Germinal center (tissue), 1 donor: Measurements from ENCODE around the gene FRMPD2.
"Not testable (repeated sequence)": the region's sequence is repeated elsewhere in the genome, so short reads cannot be mapped to it uniquely, and the experiment has no call there.

Experiments
- DNase-seq: peaks from one replicate; pipeline ENCODE4 v3.0.0; 2012; ENCODE audit warnings: mixed read lengths, low spot score

FRMPD2 gene

GRCh38 chr10:48252354-48252650, 22.2 kb downstream of the FRMPD2 start:
- DNase-seq: no peak

GRCh38 chr10:48251525-48252353, 22.8 kb downstream of the FRMPD2 start:
- no peak for DNase-seq

DNA sequence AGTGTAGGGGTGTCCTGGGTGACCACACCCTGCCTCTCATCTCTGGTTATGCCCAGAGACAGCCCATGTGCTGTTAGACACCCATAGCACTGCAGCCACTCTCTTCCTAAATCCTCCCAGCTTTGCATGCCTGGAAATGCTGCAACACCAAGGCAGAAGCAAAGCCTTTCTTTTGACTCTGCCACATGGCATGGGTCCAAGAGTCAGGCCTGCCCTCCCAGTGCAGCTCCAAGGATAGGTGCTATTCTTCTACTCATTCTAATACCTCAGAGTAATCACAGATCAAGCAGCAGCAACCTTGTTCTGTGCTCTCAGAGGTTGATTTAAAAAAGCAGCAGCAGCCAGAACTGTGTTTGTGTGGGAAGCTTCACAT, 23.4 kb downstream of the FRMPD2 start:
- DNase-seq: no peak

GRCh38 chr10:48249763-48250351, 24.6 kb downstream of the FRMPD2 start:
- DNase-seq: no peak

- no peak for DNase-seq
These were observed 25.3 kb downstream of the FRMPD2 start for GRCh38 chr10:48249004-48249762.

GRCh38 chr10:48248462-48248861, 26.0 kb downstream of the FRMPD2 start:
- no peak for DNase-seq

DNA sequence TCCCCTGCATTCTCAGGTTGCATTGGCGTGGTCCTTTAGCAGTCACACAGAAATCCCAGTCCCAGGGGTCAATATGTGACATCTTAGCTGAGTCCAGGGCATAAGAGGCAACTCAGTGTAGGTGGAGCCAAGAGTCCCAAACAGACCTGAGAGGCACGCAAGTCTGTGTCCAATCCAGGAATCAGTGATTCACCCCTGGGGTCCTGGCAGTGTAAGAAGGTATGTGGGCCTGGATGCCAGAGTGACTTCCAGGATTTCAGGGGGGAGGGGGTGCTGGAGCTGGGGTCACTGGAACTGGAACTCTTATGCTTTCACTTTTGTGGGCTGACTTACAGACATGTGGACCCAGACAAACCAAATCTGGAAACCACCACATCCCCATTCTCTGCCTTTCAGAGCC, 26.8 kb downstream of the FRMPD2 start:
- DNase-seq: no peak

- DNase-seq: no peak
These were observed 28.0 kb downstream of the FRMPD2 start for GRCh38 chr10:48246501-48246900.

DNA sequence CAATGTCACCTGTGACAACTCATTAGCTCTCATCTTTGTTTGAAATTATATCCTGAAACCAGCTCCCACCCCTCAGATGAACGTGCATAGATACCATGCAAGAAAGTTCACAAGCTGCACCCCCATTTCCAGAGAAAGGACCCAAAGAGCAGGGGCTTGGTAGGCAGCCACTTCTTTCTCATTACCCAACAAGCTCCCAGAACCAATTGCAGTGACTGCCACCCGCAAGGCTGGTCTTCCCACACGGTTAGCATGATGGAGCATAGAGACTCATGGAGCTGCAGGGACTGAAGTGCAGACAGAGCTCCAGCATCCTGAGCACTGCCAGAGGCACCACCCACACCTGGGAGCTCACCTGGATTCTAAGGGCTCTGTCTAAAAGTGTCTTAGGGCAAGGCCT, 28.5 kb downstream of the FRMPD2 start:
- no peak for DNase-seq

- not testable (repeated sequence) for DNase-seq
These were observed 30.6 kb downstream of the FRMPD2 start for GRCh38 chr10:48243921-48244320.

- no peak for DNase-seq
These were observed 31.0 kb downstream of the FRMPD2 start for GRCh38 chr10:48243487-48243886.

- no peak for DNase-seq
These were observed 32.2 kb downstream of the FRMPD2 start for GRCh38 chr10:48242171-48242904.

GRCh38 chr10:48241332-48241731, 33.2 kb downstream of the FRMPD2 start:
- DNase-seq: no peak

- no peak for DNase-seq
These were observed 34.3 kb downstream of the FRMPD2 start for GRCh38 chr10:48240196-48240595.

DNA sequence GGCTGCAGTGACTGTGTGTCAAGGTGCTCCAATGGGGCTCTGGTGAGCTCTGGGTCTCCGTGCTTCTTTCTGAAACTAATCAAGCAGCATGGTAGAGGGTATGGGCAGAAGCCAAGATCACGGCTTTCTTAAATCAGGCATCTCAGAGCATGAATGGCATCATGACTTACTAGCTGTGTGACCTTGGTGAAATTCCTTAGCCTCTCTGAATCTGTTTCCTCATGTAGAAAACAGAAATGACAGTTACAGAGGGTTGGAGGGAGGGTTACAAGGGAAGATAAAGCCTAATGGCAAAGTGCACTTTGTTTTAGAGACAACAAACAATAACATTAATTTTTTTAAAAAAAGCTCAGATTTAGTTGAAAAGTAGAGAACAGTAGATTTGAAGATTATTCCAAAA, 34.9 kb downstream of the FRMPD2 start:
- DNase-seq: no peak

DNA sequence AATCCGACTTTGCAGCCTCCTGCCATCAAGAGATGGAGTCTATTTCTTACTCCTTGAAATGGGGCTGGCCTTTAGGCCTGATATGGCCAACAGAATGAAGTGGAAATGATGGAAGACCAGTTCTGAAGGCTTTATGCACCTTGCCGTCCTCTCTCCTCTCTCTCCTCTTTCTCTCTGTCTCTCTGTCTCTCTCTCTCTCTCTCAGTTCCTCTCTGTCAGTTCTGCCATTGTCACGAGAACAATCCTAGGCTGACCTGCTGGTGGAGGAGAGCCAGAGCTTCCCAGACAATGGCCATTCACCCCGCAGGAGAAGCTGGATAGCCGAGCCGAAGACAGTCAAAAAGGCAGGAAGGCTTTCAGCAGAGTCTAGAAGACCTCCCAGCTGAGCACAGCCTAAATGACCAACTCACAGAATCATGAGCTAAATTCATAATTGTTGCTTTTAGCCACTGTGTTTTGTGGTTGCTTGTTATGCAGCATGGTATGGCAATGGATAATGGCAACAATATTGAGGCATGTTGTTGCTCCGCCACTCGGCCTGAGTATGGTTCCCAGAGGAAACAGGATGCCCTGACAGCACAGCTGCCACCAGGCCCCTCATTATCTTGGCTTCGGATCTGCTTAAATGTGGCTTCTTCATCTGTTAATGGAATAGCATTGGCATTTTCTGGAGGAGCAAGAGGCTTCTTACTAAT, 35.5 kb downstream of the FRMPD2 start:
- no peak for DNase-seq

DNA sequence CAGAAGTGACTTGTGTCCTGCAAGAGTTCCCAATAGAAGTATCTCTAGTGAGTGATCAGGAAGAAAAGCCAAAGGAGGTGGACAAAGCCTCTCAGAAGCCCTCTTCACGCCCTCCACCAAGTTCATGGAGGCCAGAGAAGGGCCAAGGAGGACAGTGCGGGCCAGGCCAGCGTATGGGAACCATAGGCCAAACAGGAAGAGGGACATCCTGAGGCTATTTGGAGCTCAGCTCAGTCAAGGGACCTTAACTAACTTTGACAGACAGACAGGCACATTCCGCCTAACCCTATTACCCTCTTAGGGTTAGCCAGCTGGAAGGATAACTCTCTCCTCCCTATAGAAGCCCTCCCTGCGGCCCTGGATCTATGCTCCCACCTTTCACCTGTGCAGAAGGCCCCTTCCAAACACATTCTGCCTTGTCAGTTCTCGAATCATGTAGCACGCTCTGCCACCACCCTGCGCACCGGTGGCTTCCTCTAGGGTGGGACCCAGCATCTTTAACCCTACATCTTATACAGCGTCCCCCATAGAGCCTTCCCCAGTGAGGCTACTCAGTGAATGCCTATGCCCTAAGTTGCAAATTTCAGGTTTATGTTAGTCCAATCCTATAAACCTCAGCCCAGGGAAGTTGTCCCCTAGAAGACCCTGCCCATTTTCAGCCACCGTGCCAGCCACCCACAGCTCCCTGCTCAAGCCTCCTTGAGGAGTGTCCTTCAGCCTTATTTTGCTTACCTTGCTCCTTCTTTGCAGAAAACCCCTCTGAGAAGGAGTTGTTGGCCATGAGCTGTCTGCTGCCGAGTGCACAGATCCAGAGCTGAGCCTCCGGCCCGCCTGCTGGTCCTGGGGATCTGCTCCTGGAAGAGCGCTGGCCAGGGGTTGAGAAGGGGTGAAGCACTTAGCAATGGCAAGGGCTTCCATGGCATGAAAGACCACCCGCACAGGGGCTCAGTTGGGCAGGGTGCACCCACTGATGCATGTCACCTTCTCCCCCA, 36.9 kb downstream of the FRMPD2 start:
- DNase-seq: no peak

- no peak for DNase-seq
These were observed 38.3 kb downstream of the FRMPD2 start for GRCh38 chr10:48236199-48236621.

GRCh38 chr10:48235501-48235900, 39.0 kb downstream of the FRMPD2 start:
- no peak for DNase-seq

- DNase-seq: no peak
These were observed 39.7 kb downstream of the FRMPD2 start for GRCh38 chr10:48234787-48235186.

- DNase-seq: no peak
These were observed 40.2 kb downstream of the FRMPD2 start for GRCh38 chr10:48234295-48234694.
